SJCRH30 (cell line): ENCODE data around the gene GATB. TPM values are rescaled to one million over a fixed set of nuclear protein-coding genes. Genes with fewer than 3 reads are reported as not detected.

Experiments used
- DNase-seq, 2 experiments: peaks; one replicate each; pipeline ENCODE4 v3.0.0-alpha.2; 2015 to 2020
- H3K27ac ChIP-seq: fragments of 250-450 bp; sonication (Bioruptor Pico); 2 replicates; pipeline ENCODE4 v1.5.1; 2020; ENCODE audit warnings: mild to moderate bottlenecking, moderate library complexity
- H3K27me3 ChIP-seq: fragments of 250-450 bp; sonication (Bioruptor Pico); 2 replicates; pipeline ENCODE4 v1.5.1; 2020; ENCODE audit warnings: mild to moderate bottlenecking, moderate library complexity
- H3K36me3 ChIP-seq: fragments of 250-450 bp; sonication (Bioruptor Pico); 2 replicates; pipeline ENCODE4 v1.5.1; 2020; ENCODE audit warnings: mild to moderate bottlenecking, moderate library complexity
- H3K4me1 ChIP-seq: fragments of 250-450 bp; sonication (Bioruptor Pico); 2 replicates; pipeline ENCODE4 v1.5.1; 2020; ENCODE audit warnings: mild to moderate bottlenecking, moderate library complexity
- H3K4me3 ChIP-seq: fragments of 250-450 bp; sonication (Bioruptor Pico); 2 replicates; pipeline ENCODE4 v1.5.1; 2020; ENCODE audit warnings: mild to moderate bottlenecking, moderate library complexity
- H3K9me3 ChIP-seq: fragments of 250-450 bp; sonication (Bioruptor Pico); replicated peaks from 2 replicates; pipeline ENCODE4 v1.5.1; 2020; ENCODE audit warnings: mild to moderate bottlenecking, moderate library complexity
- total RNA-seq: library from RNA; depleted of rRNA; stranded (reverse); fragments of >200 nt; shearing (Covaris generic); gene quantifications from 2 replicates; pipeline ENCODE4 v1.2.3, GENCODE V29; 2014

GATB gene
- total RNA-seq, 1 experiment from 2014 or later = 15.8 TPM

- Histone ChIP-seq H3K4me1 (peaks cover 5% of the 10 kb centered on the region), H3K9me3 (no peaks in the 10 kb centered on the region), H3K27me3 (no peaks in the 10 kb centered on the region), H3K4me3 (no peak overlapping the region), H3K27ac (no peak overlapping the region), H3K36me3 (no peaks in the 10 kb centered on the region)
- DNase-seq = no peak
These were observed 37.0 kb upstream of the GATB start for GRCh38 chr4:151797853-151798252.

- H3K4me1 ChIP-seq = peaks cover 5% of the 10 kb centered on the region
- no peaks in the 10 kb centered on the region for H3K36me3 ChIP-seq
- DNase-seq = no peak
- no peak overlapping the region for H3K27ac ChIP-seq
- H3K27me3 ChIP-seq = no peaks in the 10 kb centered on the region
- no peak overlapping the region for H3K4me3 ChIP-seq
- no peaks in the 10 kb centered on the region for H3K9me3 ChIP-seq
These were observed 36.3 kb upstream of the GATB start for GRCh38 chr4:151797131-151797530.

- Histone ChIP-seq H3K36me3 (no peaks in the 10 kb centered on the region), H3K27me3 (no peaks in the 10 kb centered on the region), H3K4me1 (peaks cover 5% of the 10 kb centered on the region), H3K27ac (no peak overlapping the region), H3K9me3 (no peaks in the 10 kb centered on the region), H3K4me3 (no peak overlapping the region)
- DNase-seq = no peak
These were observed 35.3 kb upstream of the GATB start for GRCh38 chr4:151796106-151796505.

DNA sequence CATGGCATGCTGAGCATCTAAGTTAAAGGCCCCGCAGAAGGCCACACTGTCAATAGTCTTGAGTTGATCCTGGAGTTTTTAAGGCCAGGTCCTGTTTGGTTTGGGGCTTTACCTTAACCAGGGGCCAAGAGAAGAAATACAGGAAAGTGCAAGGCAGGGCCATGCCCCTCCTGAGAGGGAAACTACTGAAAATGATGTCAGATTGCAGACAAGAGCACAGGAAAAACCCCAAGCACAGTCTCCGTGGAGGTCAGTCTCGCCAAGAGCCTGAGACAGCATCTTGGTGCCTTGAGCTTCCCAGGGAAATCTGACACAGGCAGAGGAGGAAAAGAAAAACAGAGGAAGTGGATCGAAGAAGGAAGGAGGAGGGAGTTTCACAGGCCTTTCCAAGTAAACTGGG lies 32.2 kb upstream of the GATB start:
- Histone ChIP-seq H3K27ac (no peak overlapping the region), H3K9me3 (no peaks in the 10 kb centered on the region), H3K36me3 (no peaks in the 10 kb centered on the region), H3K27me3 (no peaks in the 10 kb centered on the region), H3K4me3 (no peak overlapping the region), H3K4me1 (no peaks in the 10 kb centered on the region)
- no peak for DNase-seq

GRCh38 chr4:151792530-151792929 lies 31.7 kb upstream of the GATB start:
- H3K36me3 ChIP-seq = no peaks in the 10 kb centered on the region
- H3K4me3 ChIP-seq = no peak overlapping the region
- no peaks in the 10 kb centered on the region for H3K9me3 ChIP-seq
- H3K4me1 ChIP-seq = no peaks in the 10 kb centered on the region
- H3K27me3 ChIP-seq = no peaks in the 10 kb centered on the region
- H3K27ac ChIP-seq = no peak overlapping the region
- no peak for DNase-seq

DNA sequence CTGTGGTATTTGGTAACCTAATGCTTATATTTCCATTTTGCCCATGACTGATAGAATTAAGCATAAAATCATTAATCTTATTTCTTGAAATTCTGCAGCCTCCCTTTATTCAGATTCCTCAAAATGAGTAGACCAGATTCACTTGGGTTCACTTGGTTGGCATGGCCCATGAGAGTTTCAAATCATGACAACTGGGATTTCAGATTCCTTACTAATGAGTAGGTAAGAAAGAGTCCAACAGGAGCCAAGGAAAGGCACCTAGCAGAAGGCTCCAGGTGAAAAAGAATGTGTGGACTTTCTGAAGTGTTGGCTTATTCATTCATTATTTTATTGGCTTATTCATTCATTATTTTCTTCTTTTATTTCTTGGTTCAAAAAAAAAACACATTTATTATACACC lies 27.2 kb upstream of the GATB start:
- Histone ChIP-seq H3K9me3 (no peaks in the 10 kb centered on the region), H3K4me3 (no peak overlapping the region), H3K27ac (no peak overlapping the region), H3K27me3 (no peaks in the 10 kb centered on the region), H3K36me3 (no peaks in the 10 kb centered on the region), H3K4me1 (no peaks in the 10 kb centered on the region)
- DNase-seq = no peak

DNA sequence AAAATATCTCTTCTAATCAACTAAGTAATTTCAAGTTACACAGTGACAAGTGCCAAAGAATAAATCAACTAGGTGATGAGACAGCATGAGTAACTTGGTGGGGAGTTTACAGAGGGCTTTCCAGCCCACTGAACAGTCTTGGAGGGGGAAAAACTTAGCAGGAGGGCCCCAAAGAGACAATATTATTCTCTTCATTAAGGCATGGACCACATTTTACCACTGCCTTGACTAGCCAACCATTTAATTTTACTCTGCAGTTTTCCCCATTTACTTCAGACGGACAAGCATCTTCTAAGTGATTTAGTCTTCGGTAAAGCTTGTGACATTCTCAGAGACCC lies 25.3 kb upstream of the GATB start:
- H3K4me3 ChIP-seq = no peak overlapping the region
- no peaks in the 10 kb centered on the region for H3K4me1 ChIP-seq
- H3K36me3 ChIP-seq = no peaks in the 10 kb centered on the region
- no peak overlapping the region for H3K27ac ChIP-seq
- H3K27me3 ChIP-seq = no peaks in the 10 kb centered on the region
- no peaks in the 10 kb centered on the region for H3K9me3 ChIP-seq
- DNase-seq = no peak

DNA sequence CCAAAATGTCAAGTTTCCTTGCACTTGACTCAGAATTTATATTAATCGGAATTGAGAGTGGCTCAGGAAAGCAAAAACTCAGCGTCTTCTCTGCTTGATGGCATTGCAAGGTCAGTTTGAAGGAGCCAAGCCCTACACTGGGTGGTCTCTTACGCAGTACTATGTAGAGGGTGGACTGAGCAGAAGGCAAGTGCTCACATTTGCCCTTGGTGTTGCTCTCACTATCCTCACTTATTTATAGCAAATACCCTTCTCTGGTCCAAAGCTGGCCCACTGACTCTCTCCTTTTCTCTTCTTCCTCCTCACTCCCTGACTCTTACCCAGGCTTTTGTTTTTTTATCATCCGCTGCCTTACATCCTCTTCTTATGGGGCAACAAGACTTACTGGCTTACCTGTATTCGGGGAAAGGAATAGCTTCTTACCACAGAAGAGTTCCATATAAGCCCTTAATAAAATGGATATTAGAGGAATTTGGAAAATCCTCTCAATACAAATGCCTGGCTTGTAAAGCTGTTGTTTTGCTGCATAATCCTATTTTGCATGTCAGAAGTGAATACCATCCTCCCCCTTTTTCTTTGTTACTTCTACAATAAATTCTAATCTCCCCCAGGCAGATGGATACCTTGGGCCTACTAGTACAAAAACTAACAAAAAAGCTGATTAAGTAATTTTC lies 24.8 kb upstream of the GATB start:
- Histone ChIP-seq H3K27ac (no peak overlapping the region), H3K27me3 (no peaks in the 10 kb centered on the region), H3K4me3 (no peak overlapping the region), H3K4me1 (no peaks in the 10 kb centered on the region), H3K36me3 (no peaks in the 10 kb centered on the region), H3K9me3 (no peaks in the 10 kb centered on the region)
- no peak for DNase-seq

DNA sequence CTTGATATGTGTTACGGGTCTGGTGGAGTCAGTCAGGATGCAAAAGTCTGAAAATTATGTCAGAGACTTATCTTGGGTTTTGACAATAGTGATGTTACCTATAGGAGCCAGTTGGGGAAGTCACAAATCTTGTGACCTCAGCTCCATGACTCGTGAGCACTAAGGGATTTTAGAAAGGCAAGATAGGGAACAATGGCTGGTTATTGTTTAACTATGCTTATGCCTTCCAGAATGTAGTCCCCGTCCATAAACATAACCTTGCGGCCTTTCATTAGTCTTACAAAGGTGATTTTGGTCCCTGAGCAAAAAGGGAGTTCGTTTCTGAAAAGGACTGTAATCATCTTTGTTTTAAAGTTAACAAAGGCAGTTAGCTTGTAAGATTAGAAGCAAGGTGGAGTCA lies 23.9 kb upstream of the GATB start:
- Histone ChIP-seq H3K27ac (no peak overlapping the region), H3K27me3 (no peaks in the 10 kb centered on the region), H3K4me3 (no peak overlapping the region), H3K4me1 (no peaks in the 10 kb centered on the region), H3K36me3 (no peaks in the 10 kb centered on the region), H3K9me3 (no peaks in the 10 kb centered on the region)
- DNase-seq = no peak

GRCh38 chr4:151783867-151784266 lies 23.1 kb upstream of the GATB start:
- Histone ChIP-seq H3K27ac (no peak overlapping the region), H3K27me3 (no peaks in the 10 kb centered on the region), H3K36me3 (no peaks in the 10 kb centered on the region), H3K4me3 (no peak overlapping the region), H3K4me1 (no peaks in the 10 kb centered on the region), H3K9me3 (no peaks in the 10 kb centered on the region)
- DNase-seq = no peak

DNA sequence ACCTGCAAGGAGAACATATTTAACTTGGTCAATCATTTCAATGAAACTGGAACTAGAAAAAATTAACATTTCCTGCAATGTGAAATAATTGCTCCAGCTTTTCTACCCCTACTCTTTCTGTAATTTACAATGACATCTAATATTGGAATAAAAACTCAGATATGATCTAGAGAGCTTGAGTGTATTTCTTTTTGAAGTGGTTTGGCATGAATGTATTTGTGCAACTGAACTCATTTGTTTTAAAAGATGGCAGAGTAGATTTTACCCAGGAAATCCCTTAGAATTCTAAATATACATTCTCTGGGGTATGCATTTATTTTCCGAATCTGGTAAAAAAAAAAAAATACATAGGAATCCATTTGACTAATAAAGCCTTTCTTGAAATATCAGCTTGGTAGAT lies 21.5 kb upstream of the GATB start:
- H3K9me3 ChIP-seq = no peaks in the 10 kb centered on the region
- H3K36me3 ChIP-seq = no peaks in the 10 kb centered on the region
- no peaks in the 10 kb centered on the region for H3K4me1 ChIP-seq
- H3K4me3 ChIP-seq = no peak overlapping the region
- H3K27ac ChIP-seq = no peak overlapping the region
- H3K27me3 ChIP-seq = no peaks in the 10 kb centered on the region
- no peak for DNase-seq

- Histone ChIP-seq H3K27me3 (no peaks in the 10 kb centered on the region), H3K36me3 (no peaks in the 10 kb centered on the region), H3K4me1 (no peaks in the 10 kb centered on the region), H3K27ac (no peak overlapping the region), H3K4me3 (no peak overlapping the region), H3K9me3 (no peaks in the 10 kb centered on the region)
- no peak for DNase-seq
These were observed 20.2 kb upstream of the GATB start for GRCh38 chr4:151781026-151781425.

DNA sequence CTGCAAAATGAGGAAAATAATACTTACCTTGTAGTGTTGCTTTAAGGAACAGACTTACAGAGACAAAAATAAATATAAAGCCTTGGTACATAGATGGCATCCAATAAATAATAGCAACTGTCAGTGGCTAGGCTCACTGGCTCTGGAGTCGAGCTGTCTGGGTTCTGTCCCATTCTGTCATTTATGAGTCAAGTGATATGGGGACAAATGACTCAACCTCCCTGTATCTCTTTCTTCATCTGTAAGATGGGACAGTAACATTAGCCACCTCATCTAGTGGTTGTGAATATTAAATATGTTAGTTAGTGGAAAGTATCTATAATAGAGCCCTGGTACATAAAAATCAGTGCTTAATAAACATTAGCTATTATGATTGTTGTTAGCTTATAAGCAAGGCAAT lies 16.7 kb upstream of the GATB start:
- Histone ChIP-seq H3K4me3 (no peak overlapping the region), H3K9me3 (no peaks in the 10 kb centered on the region; the same call in none of the 2 replicates), H3K27me3 (no peaks in the 10 kb centered on the region), H3K4me1 (no peaks in the 10 kb centered on the region), H3K27ac (no peak overlapping the region), H3K36me3 (no peaks in the 10 kb centered on the region)
- no peak for DNase-seq

DNA sequence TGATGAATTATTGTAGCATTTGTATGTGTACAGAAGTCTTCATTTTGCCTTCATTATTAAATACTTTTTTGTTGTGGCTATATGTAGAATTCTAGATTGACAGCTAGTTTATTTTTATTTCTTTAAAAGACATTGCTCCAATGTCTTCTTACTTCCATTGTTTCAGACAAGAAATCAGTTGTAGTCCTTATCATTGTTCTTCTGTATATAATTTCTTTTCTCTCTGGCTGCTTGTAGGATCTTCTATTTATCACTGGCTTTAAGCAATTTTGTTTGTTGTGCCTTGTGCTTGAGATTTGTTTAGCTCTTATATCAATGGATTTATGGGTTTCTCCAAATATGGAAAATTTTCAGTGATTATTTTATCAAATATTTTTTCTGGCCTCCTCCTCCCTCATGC lies 13.5 kb upstream of the GATB start:
- no peaks in the 10 kb centered on the region for H3K4me1 ChIP-seq
- H3K9me3 ChIP-seq = no peaks in the 10 kb centered on the region; the same call in none of the 2 replicates
- DNase-seq = no peak
- no peak overlapping the region for H3K4me3 ChIP-seq
- H3K27ac ChIP-seq = no peak overlapping the region
- H3K36me3 ChIP-seq = no peaks in the 10 kb centered on the region
- H3K27me3 ChIP-seq = no peaks in the 10 kb centered on the region

DNA sequence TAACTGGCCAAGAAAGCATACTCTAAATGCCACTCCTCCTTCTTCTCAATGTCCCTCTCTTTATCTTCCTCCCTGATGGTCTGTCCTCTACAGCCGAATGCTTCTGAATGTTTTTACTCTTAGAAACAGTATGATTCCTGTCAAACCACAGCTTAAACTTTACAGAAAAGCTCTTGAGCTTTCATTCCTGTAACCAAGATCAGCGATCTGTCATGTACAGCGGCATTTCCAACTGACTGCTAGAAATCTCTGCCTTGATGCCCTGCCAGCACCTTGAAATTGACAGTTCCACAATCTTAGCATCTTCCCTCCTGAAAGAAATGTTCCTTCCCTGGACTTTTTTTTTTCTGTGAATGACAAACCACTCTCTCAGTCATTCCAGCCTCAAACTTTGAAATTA lies 11.5 kb upstream of the GATB start:
- no peak overlapping the region for H3K27ac ChIP-seq
- H3K4me3 ChIP-seq = no peak overlapping the region
- no peaks in the 10 kb centered on the region for H3K36me3 ChIP-seq
- H3K9me3 ChIP-seq = no peaks in the 10 kb centered on the region; the same call in none of the 2 replicates
- H3K4me1 ChIP-seq = no peaks in the 10 kb centered on the region
- no peak for DNase-seq
- no peaks in the 10 kb centered on the region for H3K27me3 ChIP-seq

DNA sequence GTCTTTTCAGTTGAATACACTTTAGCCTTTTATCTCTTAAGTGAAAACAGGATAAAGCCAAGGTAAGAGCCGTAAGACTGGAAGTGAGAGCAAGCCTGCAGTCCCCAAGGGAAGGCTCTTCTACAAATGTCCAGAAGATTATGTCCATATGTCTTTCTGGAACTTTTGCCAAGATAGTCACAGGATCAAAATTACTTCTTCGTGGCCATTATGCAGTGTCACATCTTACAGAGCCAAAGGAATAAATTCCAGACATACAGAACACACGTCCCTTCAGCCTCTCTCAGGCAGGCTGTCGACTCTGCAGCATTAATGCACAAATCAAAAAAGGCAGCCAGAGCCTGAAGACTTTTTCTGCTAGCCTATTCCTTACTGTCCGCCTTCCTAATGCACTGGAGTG lies 10.9 kb upstream of the GATB start:
- H3K4me3 ChIP-seq = no peak overlapping the region
- H3K36me3 ChIP-seq = no peaks in the 10 kb centered on the region
- no peaks in the 10 kb centered on the region for H3K27me3 ChIP-seq
- no peak overlapping the region for H3K27ac ChIP-seq
- no peaks in the 10 kb centered on the region; the same call in none of the 2 replicates for H3K9me3 ChIP-seq
- H3K4me1 ChIP-seq = no peaks in the 10 kb centered on the region
- no peak for DNase-seq
